Body of pancreas (tissue), 4 donors: ENCODE data around the gene DOCK2.

Experiments used
- POLR2A ChIP-seq, 3 donors: fragments of 450-650 bp; IDR thresholded peaks; one replicate each; pipeline ENCODE4 v1.6.1; 2016; ENCODE audit warnings: antibody characterized with exemption in 3 of 3, mild to moderate bottlenecking in 2 of 3
- TF ChIP-seq, protein P1 (sequence below), 7 experiments: fragments of 450-650 bp in 4 of 7; fragments of 200-600 bp in 3 of 7; sonication (generic) in 3 of 7; IDR thresholded peaks; one replicate each; pipeline ENCODE4 v1.5.1; 2016 to 2019; ENCODE audit warnings: antibody characterized with exemption in 7 of 7

DNA sequence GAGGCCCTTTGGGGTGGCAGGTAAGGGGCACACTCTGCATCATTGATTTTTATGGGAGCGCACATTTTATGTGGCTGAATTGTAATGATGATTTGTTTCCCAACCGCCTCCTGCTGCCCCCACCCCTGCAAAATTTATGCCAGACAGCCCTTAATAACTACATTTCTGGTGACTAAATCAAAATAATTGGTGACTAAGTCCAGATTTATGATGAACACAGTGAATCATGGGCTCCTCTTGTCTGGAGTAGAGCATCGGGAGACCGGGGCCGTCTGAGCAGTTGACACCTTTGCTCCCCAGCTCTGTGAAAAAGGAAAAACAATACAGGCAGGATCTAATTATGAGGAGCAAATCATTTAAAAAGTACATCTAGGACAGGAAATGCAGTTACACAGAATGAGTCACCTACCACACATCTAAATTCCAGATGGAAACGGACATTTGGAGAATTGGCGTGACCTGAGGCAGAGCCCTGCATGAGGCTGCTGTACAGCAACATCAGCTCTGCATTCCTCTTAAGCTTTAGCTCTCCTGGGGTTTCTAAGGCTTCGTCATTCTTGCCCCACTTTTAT is 58.9 kb downstream of the DOCK2 start:
- TF ChIP-seq, protein P1, sequence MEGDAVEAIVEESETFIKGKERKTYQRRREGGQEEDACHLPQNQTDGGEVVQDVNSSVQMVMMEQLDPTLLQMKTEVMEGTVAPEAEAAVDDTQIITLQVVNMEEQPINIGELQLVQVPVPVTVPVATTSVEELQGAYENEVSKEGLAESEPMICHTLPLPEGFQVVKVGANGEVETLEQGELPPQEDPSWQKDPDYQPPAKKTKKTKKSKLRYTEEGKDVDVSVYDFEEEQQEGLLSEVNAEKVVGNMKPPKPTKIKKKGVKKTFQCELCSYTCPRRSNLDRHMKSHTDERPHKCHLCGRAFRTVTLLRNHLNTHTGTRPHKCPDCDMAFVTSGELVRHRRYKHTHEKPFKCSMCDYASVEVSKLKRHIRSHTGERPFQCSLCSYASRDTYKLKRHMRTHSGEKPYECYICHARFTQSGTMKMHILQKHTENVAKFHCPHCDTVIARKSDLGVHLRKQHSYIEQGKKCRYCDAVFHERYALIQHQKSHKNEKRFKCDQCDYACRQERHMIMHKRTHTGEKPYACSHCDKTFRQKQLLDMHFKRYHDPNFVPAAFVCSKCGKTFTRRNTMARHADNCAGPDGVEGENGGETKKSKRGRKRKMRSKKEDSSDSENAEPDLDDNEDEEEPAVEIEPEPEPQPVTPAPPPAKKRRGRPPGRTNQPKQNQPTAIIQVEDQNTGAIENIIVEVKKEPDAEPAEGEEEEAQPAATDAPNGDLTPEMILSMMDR (IDR thresholded peaks at IDR 0.05), result no peak
- TF ChIP-seq POLR2A (IDR thresholded peaks at IDR 0.05), result no peak
